ENCODE results near the gene COX7A1.

GRCh38 chr19:36142046-36142445, 10.2 kb downstream of the COX7A1 start:
- TF ChIP-seq POLR2AphosphoS5 (IDR thresholded peaks at IDR 0.05; ENCODE audit: low read depth, low read length) (no peak), POLR2A (IDR thresholded peaks at IDR 0.05; ENCODE audit: low read depth, low read length) (no peak), TAF1 (IDR thresholded peaks at IDR 0.05; ENCODE audit: low read depth, low read length) (no peak), SPI1 (IDR thresholded peaks at IDR 0.05; ENCODE audit: low read depth, low read length) (no peak)

Data from GM12891 (cell line).